C4-2B (cell line): ENCODE measurements around the gene FHOD3.
"Not testable (repeated sequence)": the region's sequence is repeated elsewhere in the genome, so short reads cannot be mapped to it uniquely, and the experiment has no call there.

Experiments used
- H3K27ac ChIP-seq: fragments of 450-650 bp; 2 replicates; pipeline ENCODE4 v1.5.1; 2017
- CTCF ChIP-seq: fragments of 450-650 bp; conservative IDR thresholded peaks from 2 replicates; pipeline ENCODE4 v1.5.1; 2017; ENCODE audit warnings: mild to moderate bottlenecking
- ZFX ChIP-seq: fragments of 450-650 bp; IDR thresholded peaks from 2 replicates; pipeline ENCODE4 v1.6.1; 2017

The FHOD3 gene

DNA sequence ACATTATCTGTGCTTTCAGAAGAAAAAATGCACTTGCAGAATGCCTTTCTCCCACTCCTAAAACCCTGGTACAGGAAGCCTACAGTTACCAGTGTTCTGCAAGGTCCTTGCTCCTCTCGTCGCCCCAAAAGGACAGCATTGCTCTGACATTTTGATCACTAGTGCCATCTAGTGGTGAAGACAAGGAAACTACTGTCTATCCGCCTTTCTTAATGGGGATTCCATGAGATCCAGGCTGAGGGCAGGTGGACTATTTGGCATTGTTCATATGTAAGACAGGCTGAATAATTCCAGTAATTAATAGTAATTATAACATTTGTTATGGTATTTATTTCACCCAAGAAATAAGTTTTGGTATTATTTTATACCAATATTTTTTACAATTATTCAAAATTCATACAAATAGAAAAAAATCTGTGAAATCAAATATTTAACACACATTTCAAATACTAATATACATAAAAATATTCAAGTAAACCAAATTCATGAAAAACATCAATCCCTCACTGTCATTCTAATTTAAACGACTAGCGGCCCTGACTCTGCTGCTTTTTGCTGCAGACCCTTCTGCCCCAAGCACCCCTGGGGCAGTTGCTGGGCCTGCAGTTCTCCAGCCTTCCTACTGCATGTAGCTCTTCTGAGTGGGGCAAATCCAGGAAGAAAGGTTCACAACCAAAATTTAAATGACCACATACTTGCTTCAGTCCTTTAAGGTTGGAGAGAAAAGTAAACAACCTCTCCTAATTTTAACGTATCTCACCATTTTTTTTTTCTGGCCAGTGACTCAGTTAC, 512.3 kb downstream of the FHOD3 start:
- H3K27ac ChIP-seq, result no peak overlapping the region

GRCh38 chr18:36811430-36811829, 513.9 kb downstream of the FHOD3 start:
- no peak overlapping the region for H3K27ac ChIP-seq
- TF ChIP-seq ZFX, result no peak
- TF ChIP-seq CTCF, result no peak

More for the DNA sequence above, 512.3 kb downstream of the FHOD3 start:
- TF ChIP-seq ZFX (no peak), CTCF (peak; percentile 86)

DNA sequence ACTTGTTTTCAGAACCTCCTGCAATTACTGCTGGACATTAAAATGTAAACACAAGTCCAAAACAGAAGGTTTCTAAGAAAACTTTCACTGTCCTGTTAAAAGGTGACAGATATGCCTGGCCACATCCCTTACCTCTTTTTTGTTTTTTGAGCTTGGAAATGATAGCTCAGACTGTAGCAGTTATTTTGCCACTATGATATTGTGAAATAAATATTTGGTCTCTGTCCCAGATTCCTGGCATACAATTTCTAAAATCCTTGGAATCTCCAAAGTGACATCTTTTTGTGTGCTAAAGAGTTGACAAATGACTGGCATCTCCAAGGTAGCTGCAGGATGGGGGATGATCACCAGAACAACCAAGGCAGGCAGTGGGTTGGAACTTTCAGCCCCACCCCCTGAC, 514.4 kb downstream of the FHOD3 start:
- H3K27ac ChIP-seq, result no peak overlapping the region
- TF ChIP-seq ZFX (no peak), CTCF (no peak)

DNA sequence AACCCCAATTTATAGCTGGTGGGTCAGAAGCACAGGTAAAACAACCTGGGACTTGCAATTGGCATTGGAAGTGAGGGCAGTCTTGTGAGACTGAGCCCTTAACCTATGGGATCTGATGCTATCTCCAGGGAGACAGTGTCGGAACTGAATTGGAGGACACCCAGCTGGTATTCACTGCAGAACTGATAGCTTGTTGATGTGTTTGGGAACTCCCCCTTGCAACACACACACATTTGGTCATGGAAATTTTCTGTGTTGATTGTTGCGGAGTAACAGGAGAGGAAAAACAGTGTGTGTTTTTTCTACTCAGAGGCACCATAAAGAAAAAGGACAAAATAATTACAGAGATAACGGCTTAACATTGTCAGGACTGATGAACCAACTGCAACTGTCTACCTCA, 515.2 kb downstream of the FHOD3 start:
- H3K27ac ChIP-seq, result no peak overlapping the region
- TF ChIP-seq CTCF, result no peak
- TF ChIP-seq ZFX, result no peak

- TF ChIP-seq ZFX, result no peak
- no peak for TF ChIP-seq CTCF
Observed at GRCh38 chr18:36813101-36813775, 515.7 kb downstream of the FHOD3 start.

DNA sequence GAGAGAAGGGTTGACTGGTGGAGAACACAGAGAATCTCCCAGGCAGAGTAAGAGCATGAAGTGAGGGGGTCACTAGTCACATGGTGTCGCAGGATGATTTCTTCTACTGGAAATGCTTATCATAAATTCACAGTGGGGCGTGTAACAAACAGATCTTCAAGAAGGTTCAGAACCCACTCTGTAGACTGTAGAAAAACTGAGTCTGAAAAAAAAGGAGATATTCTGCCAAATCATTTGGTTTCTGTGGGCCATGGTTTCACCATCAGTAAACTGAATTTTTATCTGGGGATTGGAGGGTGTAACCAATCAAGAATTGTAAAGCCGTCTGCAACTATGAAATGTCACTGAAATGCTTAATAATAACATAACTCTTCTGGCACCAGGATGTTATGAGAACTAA, 516.3 kb downstream of the FHOD3 start:
- TF ChIP-seq ZFX, result no peak
- no peak for TF ChIP-seq CTCF
- H3K27ac ChIP-seq, result no peak overlapping the region

More at GRCh38 chr18:36813101-36813775, 515.7 kb downstream of the FHOD3 start:
- no peak overlapping the region for H3K27ac ChIP-seq

DNA sequence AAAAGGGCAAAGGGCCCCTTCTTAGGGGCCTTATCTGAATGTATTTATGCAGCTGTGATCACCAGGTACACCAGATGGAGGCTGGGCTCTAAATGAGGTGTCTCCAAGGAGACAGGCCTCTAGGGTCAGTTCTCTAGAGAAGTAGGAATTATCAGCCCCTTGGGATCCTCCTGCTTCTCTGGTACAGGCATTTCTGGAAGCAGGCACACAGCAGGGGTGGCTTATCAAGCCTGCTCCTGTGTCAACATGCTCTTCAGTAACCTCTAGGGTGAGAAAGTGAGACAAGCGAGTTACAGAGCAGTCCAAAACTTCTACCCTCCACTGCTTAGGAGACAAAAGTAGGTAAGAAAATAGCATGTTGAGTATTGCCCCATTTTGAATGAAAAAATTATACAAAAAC, 517.5 kb downstream of the FHOD3 start:
- H3K27ac ChIP-seq, result no peak overlapping the region
- no peak for TF ChIP-seq ZFX
- TF ChIP-seq CTCF, result no peak

DNA sequence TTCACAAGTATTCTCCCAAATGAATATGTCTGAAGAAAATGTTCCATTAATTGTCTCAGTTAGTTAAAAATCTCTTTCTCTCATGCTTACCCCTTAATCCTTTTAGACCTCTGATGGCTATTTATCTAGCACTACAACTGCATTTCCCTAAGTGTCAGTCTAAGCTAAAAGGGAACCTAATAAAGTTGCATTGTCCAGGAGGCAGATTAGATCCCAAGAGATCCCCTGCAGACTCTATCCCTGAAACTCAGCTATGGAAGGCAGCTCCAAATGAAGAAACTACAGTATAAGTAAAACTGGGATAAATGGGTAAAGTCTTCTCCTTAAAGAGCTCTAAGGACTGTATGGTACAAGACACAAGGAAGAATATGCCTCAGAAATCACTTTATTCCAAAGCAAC, 518.6 kb downstream of the FHOD3 start:
- H3K27ac ChIP-seq, result not testable (repeated sequence)
